Subcutaneous adipose tissue (tissue), 4 donors: Measurements from ENCODE around the gene NLRP12. TPM values are rescaled to one million over a fixed set of nuclear protein-coding genes. Genes with fewer than 3 reads are reported as not detected.

ENCODE experiments used
- total RNA-seq, 4 donors: library from RNA; depleted of rRNA; stranded (reverse); fragments of >200 nt; gene quantifications; one replicate each; pipeline ENCODE4 v1.1.0, GENCODE V29; 2016
- TF ChIP-seq, protein P1 (sequence below): fragments of 450-650 bp; IDR thresholded peaks from one replicate; pipeline ENCODE4 v1.5.1; 2016; ENCODE audit warnings: low read depth, mild to moderate bottlenecking, control low read depth, antibody characterized with exemption, moderate library complexity

Gene NLRP12
- total RNA-seq, 4 donors from 2014 or later = 0.49 to 1.7 (median 0.91) TPM

DNA sequence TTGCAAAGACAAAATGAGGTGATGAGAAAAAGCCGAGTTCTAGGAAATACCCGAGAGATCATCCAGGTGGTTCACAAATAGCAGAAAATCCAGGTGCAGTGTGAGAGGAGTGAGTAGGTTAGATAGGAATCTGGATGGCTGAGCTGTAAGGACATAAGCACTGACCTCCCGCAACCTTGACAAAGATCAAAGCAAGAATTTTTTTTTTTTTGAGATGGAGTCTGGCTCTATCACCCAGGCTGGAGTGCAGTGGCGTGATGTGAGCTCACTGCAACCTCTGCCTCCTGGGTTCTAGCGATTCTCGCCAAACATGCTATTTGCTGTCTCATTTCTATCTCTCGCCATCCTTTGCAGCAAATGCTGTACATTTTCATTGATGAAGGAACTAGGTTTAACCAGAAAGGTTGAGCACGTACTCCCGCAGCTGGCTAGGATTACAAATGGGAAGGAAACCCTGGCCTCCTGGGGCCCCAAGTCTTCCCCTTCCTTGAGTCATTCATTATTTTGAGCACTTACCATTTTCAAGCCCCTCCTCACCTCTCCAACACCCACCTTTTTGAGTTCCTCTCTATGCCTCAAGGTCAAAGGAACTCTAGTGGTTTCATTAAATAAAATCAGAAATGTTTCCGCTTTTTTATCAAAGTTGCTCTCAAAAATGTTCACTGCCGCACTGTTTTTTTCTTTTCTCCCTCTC lies 38.8 kb downstream of the NLRP12 start:
- TF ChIP-seq, protein P1, sequence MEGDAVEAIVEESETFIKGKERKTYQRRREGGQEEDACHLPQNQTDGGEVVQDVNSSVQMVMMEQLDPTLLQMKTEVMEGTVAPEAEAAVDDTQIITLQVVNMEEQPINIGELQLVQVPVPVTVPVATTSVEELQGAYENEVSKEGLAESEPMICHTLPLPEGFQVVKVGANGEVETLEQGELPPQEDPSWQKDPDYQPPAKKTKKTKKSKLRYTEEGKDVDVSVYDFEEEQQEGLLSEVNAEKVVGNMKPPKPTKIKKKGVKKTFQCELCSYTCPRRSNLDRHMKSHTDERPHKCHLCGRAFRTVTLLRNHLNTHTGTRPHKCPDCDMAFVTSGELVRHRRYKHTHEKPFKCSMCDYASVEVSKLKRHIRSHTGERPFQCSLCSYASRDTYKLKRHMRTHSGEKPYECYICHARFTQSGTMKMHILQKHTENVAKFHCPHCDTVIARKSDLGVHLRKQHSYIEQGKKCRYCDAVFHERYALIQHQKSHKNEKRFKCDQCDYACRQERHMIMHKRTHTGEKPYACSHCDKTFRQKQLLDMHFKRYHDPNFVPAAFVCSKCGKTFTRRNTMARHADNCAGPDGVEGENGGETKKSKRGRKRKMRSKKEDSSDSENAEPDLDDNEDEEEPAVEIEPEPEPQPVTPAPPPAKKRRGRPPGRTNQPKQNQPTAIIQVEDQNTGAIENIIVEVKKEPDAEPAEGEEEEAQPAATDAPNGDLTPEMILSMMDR = no peak

DNA sequence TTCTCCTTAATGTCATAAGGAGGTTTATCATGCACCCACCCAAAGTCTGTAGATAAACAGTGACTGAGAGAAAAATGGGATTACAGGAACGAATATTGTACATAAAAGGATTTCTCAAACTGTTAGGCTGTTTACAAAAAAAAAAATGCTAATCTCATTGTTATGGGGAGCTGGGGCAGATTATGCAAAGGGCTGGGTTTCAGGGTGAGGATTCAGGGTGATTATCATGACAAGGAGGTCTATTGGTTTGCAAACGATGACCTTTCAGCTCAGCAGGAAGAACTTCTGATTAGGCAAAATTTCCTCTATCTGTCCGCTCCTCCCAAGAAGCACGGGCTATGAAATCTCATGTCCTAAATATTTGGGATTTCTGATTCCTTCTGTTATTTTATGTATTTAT lies 41.4 kb downstream of the NLRP12 start:
- TF ChIP-seq, protein P1 = no peak

DNA sequence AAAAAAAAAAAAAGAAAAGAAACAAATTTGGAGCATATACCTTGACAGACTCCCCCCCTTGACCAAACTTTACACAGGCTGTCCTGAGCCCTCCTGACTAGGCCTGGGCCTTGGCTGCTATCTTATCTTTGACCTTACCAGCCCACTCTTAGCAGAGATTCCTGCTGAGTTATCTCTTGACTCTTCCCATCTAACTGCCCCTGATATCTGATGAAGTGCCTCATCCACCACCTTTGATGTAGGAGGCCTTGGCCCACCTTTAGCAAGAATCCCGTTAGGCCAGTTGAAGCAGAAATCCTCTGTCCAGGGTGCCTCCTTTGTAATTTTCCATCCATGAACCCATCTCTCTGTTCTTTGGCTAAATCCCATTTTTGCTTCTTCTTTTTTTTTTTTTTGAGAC lies 43.6 kb downstream of the NLRP12 start:
- TF ChIP-seq, protein P1 = no peak

DNA sequence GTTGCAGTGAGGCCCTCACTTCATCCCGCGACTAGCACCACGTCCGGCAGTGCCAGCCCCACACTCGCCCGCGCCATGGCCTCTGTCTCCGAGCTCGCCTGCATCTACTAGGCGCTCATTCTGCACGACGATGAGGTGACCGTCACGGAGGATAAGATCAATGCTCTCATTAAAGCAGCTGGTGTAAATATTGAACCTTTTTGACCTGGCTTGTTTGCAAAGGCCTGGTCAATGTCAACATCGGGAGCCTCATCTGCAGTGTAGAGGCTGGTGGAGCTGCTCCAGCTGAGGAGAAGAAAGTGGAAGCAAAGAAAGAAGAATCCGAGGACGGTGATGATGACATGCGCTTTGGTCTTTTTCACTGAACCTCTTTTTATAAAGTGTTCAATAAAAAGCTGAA lies 48.6 kb downstream of the NLRP12 start:
- TF ChIP-seq, protein P1 = no peak

DNA sequence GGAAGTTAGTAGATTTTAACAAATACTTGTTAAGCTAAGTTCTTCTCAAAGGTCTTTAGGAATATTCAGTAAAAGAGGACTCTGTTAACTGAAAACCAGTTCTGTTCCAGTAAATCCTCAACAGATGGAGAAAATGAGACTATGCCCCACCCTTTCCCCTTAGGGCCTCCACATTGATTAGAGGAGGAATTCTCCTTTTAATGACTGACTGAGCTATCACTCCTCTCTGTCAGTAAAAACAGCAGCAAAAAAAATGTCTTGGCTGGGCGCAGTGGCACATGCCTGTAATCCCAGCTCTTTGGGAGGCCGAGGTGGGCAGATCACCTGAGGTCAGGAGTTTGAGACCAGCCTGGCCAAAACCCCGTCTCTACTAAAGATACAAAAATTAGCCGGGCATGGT lies 50.1 kb downstream of the NLRP12 start:
- TF ChIP-seq, protein P1 = no peak

DNA sequence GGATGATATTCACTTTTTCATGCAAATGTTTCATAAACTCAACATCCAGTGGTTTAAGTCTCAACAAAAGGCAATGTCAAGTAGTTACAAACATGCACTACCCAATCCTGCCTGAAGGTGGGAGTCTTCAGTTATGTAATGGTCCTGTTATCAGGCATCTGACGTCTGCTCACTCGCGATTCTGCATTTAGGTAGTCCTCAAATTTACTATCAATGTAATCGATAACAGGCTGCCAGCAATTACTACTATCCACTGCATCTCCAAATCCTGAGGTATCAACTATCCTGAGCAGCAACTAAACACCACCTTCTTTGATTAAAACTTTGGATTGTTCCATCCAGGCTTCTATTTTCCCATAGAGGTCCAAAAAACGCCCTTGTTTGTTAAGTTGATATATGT lies 51.2 kb downstream of the NLRP12 start:
- TF ChIP-seq, protein P1 = no peak

DNA sequence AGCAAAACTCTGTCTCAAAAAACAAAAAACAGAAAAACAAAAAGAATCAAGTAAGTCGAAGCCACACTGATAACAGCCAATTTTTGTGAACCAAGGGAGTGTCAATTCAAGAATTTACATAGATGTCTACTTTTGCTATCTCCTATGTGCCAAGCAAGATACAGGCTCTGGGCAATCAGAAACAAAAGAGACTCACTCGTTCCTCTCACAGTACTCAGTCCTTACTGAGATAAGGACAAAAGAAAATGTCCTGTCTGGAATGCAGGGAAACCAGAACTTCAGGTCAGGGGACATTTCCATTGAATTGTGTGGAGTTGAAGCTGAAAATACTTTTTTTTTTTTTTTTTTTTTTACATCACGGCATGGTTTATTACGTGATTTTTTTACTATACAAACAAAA lies 53.0 kb downstream of the NLRP12 start:
- TF ChIP-seq, protein P1 = no peak
